Amniotic epithelial cell (primary cell): ENCODE measurements around the gene RIPOR3.

Experiments used
- DNase-seq: peaks from one replicate; pipeline ENCODE4 v3.0.0-alpha.2; 2010; ENCODE audit warnings: low read depth

The RIPOR3 gene, protein sequence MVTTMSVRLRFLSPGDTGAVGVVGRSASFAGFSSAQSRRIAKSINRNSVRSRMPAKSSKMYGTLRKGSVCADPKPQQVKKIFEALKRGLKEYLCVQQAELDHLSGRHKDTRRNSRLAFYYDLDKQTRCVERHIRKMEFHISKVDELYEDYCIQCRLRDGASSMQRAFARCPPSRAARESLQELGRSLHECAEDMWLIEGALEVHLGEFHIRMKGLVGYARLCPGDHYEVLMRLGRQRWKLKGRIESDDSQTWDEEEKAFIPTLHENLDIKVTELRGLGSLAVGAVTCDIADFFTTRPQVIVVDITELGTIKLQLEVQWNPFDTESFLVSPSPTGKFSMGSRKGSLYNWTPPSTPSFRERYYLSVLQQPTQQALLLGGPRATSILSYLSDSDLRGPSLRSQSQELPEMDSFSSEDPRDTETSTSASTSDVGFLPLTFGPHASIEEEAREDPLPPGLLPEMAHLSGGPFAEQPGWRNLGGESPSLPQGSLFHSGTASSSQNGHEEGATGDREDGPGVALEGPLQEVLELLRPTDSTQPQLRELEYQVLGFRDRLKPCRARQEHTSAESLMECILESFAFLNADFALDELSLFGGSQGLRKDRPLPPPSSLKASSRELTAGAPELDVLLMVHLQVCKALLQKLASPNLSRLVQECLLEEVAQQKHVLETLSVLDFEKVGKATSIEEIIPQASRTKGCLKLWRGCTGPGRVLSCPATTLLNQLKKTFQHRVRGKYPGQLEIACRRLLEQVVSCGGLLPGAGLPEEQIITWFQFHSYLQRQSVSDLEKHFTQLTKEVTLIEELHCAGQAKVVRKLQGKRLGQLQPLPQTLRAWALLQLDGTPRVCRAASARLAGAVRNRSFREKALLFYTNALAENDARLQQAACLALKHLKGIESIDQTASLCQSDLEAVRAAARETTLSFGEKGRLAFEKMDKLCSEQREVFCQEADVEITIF

DNA sequence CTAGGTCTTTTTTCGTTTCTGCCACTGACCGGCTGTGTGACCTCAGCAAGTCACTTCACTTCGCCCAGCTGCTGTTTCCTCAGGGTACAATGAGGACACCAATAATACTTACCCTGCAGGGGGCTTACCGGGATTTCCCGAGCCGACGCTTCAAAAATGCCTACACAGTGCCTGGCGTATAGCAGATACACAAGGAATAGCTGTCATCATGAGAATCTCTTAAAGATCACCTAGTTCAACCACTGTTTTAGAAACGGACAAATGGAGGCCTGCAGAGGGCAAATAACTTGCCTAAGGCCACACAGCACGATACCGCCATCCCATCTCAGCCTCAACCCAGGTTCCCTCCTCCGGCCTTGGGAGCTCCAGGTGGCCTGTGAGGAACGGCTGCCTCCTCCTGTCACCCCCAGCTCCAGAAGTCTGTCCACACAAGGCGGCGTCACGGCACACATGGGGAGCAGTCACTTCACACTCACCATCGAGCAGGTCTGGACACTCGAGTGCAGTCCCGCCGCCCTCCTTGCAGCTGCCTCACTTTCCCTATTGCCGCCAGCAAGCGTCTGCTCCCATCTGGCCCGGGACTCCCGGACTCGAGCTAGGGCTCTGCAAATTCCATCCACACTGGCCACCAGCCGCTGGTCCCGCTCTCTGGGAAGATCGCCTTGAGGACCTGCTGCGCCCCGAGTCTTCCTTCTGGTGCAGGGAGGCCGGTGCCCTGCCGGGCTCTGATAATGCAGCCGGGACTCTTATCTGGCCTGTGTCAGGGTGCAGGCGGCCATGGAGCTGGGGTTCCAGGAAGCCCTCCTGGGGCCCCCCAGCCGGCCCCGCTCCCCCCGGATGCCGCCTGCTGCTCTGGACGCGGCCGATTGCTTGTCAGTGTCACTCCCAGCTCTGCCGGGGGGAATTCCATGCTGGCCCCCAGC, at the start of gene RIPOR3:
Gene RIPOR3 (minus strand): TSS at position 893 of the 923 bp plus-strand sequence. CDS start 414 bp downstream, at position 479.
- no peak for DNase-seq

- no peak for DNase-seq
These were observed 46.0 kb upstream of the RIPOR3 start for GRCh38 chr20:50737352-50737751.

- no peak for DNase-seq
These were observed 44.5 kb upstream of the RIPOR3 start for GRCh38 chr20:50735813-50736212.

DNA sequence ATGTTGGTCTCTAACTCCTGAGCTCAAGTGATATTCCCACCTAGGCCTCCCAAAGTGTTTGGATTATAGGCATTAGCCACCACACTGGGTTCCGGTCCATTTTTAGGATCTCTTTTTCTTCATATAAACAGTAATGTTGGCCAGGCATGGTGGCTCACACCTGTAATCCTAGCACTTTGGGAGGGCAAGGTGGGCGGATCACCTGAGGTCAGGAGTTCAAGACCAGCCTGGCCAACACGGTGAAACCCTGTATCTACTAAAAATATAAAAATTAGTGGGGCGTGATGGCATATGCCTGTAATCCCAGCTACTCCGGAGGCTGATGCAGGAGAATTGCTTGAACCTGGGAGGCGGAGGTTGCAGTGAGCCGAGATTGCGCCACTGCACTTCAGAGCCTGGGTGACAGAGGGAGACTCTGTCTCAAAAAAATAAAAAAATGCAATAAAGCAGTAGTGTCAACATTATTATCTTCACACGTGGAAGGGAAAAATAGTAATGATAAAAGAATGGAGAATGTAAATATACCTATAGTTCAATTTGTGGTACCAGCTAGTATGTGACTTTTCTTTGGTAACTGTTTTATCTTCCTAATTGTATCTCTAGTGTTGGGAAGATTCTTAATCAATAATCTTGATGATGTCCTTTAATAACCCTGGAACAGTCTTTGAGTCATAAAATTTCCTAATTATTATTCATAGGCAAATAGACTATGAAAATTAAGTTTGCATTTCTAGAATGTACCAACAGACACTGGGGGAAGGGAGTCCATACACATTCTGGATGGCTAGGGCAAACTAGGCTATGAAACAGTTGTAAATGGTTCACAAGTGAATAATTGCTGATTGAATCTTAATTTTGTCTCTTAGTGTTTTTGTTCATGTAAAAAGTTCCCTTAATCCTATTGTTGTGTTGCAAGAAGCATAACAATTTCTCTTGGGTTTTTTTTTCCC, 43.7 kb upstream of the RIPOR3 start:
- no peak for DNase-seq

GRCh38 chr20:50733644-50734349, 42.5 kb upstream of the RIPOR3 start:
- DNase-seq: no peak

GRCh38 chr20:50731930-50732690, 40.8 kb upstream of the RIPOR3 start:
- DNase-seq: no peak

- peak; percentile 95 for DNase-seq
These were observed 40.0 kb upstream of the RIPOR3 start, which contains the start of gene PARD6B for GRCh38 chr20:50731055-50731929. TSS of gene PARD6B (plus strand) at chr20:50731580. CDS start at chr20:50731787, 207 bp downstream.

- no peak for DNase-seq
These were observed 39.4 kb upstream of the RIPOR3 start for GRCh38 chr20:50730765-50731054.

DNA sequence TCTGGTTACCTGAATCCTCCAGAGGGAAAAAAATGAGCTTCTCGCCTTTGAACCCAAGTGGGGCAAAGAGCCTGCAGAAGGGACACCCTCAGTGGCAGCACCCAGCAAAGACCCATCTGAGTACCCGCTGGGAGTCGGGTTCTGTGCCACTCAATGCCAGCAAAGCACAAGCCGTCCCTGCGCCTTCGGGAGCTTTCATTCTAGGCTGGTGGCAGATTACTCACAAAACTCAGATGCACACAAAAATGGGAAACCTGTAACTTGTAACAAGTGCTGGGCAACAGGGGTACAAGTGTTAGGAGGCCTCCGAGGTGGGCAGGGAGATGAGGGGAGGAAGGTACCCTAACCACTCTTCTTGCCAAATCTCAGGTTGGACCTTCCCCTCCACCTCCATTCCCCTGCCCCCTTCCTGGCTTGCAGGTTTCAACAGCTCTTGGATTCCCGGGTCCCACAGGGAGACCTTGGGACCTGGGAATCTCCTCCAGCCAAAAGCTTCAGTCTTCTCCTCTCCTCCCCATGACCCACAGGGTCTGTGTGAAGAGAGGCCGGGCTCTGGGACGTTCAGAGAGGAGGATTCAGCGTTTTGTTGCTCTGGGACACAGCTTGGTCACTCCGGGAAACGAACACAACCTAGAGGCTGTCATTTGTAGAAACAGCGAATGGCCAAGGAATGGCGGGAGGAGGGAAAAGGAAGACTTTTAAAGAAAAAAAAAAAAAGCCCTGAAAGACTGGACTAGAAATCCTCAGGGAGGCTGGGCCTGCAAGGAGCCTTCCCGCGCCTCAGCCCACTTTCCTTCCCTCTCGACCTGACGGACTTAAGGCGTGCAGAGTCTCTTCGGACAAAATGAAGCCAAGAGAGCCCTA, 38.8 kb upstream of the RIPOR3 start:
- DNase-seq: no peak

GRCh38 chr20:50728981-50729874, 37.9 kb upstream of the RIPOR3 start:
- no peak for DNase-seq

DNA sequence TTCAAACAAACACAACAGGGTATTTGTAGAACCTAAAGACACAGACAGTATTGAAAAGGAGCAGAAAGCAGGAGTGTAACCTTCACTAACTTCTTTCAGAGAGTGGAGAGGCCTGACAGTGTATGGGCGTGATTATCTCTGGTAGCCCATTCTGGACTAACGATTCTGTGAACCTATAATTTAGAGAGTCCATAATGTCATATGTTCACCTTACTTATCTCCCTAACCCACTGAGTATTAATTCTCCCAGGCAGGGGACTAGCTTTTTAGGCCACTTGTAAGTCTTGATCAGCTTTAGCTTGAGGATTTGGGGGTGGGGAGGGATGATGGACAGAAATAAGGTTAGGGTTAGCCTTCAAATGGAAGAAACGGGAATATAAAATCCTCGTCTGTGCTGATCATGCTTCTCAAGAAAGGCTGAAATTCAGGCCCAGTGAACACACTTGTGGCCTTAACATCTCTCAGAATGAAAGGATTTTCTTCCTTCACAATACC, 37.2 kb upstream of the RIPOR3 start:
- DNase-seq: no peak

- peak; percentile 49 for DNase-seq
These were observed 36.6 kb upstream of the RIPOR3 start for GRCh38 chr20:50727792-50728485.

DNA sequence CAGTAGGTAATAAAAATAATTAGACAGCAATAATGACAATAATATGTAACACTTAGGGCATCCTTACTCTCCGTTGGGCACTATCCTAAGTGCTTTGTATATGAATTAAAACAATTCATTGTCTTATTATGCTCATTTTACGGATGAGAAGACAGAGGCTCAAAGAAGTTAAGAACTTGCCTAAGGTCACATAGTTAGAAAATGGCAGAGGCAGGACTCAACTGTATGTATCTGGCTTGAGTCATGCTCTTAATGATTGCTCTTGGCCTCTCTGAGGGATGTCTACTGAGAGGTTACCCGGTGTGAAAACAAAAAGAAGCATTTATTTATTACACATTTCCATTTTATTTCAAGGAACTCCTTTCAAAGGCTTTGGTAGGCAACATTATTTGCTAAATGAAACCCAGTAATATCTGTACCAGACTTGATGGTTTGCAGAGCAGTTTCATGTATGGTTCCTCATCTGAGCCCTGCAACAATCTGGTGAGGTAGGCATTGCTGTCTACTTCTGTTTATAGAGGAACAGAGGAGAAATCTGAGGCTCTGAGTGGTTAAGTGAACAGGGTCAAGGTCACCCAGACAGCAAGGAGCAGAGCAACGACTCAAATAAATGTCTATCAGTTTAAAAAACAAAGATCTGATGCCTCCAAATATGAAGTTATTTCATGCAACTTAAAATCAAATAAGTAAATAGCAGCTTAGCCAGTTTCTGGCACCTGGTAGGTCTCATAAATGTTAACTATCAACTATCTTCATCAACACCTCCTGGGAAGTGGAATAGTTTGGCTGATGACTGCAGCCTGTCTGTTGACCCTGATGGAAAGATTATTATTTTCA, 35.8 kb upstream of the RIPOR3 start:
- no peak for DNase-seq

GRCh38 chr20:50725724-50726005, 34.3 kb upstream of the RIPOR3 start:
- no peak for DNase-seq
